ENCODE results near the gene DNAAF1.
"Not testable (repeated sequence)": the region's sequence is repeated elsewhere in the genome, so short reads cannot be mapped to it uniquely, and the experiment has no call there.

GRCh38 chr16:84204551-84204950, 59.4 kb downstream of the DNAAF1 start:
- TF ChIP-seq CTCF, POLR2A (IDR thresholded peaks at IDR 0.05): not testable (repeated sequence)

Measured in esophagus squamous epithelium (tissue), 4 donors.